GDM1 (cell line): ENCODE measurements around the gene CUL1.

Experiments used
- DNase-seq: peaks from one replicate; lab custom pipeline; 2025; lab: John Stamatoyannopoulos, UW

CUL1 gene

GRCh38 chr7:148698397-148699023 lies at the start of gene CUL1:
TSS of gene CUL1 (plus strand) at chr7:148698903. CDS start at chr7:148730123, 31,220 bp downstream.
- DNase-seq = peak; percentile 84

- no peak for DNase-seq
Measured at GRCh38 chr7:148650232-148650858, 48.4 kb upstream of the CUL1 start.

- no peak for DNase-seq
Measured at GRCh38 chr7:148652773-148653172, 45.9 kb upstream of the CUL1 start.

GRCh38 chr7:148657929-148658328 lies 40.8 kb upstream of the CUL1 start:
- DNase-seq = no peak

- no peak for DNase-seq
Measured at GRCh38 chr7:148661471-148661870, 37.2 kb upstream of the CUL1 start.

GRCh38 chr7:148662646-148663045 lies 36.1 kb upstream of the CUL1 start:
- DNase-seq = no peak

- DNase-seq = no peak
Measured at GRCh38 chr7:148664324-148664723, 34.4 kb upstream of the CUL1 start.

GRCh38 chr7:148665221-148665620 lies 33.5 kb upstream of the CUL1 start:
- DNase-seq = no peak

- no peak for DNase-seq
Measured at GRCh38 chr7:148669927-148670326, 28.8 kb upstream of the CUL1 start.

- no peak for DNase-seq
Measured at GRCh38 chr7:148670374-148670773, 28.3 kb upstream of the CUL1 start.

- peak; percentile 64 for DNase-seq
Measured at GRCh38 chr7:148670807-148671206, 27.9 kb upstream of the CUL1 start.

GRCh38 chr7:148672041-148672440 lies 26.7 kb upstream of the CUL1 start:
- peak; percentile 58 for DNase-seq

- DNase-seq = no peak
Measured at GRCh38 chr7:148674689-148675088, 24.0 kb upstream of the CUL1 start.

GRCh38 chr7:148676291-148676690 lies 22.4 kb upstream of the CUL1 start:
- DNase-seq = no peak

- no peak for DNase-seq
Measured at GRCh38 chr7:148681821-148682220, 16.9 kb upstream of the CUL1 start.

- DNase-seq = no peak
Measured at GRCh38 chr7:148684289-148684830, 14.3 kb upstream of the CUL1 start.

- no peak for DNase-seq
Measured at GRCh38 chr7:148686312-148686937, 12.3 kb upstream of the CUL1 start.

- no peak for DNase-seq
Measured at GRCh38 chr7:148687555-148687954, 11.1 kb upstream of the CUL1 start.

GRCh38 chr7:148688526-148688925 lies 10.2 kb upstream of the CUL1 start:
- no peak for DNase-seq

GRCh38 chr7:148693651-148694050 lies 5.1 kb upstream of the CUL1 start:
- DNase-seq = no peak

GRCh38 chr7:148694631-148695030 lies 4.1 kb upstream of the CUL1 start:
- no peak for DNase-seq

- DNase-seq = no peak
Measured at GRCh38 chr7:148695953-148696352, 2.8 kb upstream of the CUL1 start.

- DNase-seq = no peak
Measured at GRCh38 chr7:148696787-148697186, 1.9 kb upstream of the CUL1 start.
